Keratinocyte (primary cell): ENCODE measurements around the gene PANK3.

Source experiments
- EZH2 ChIP-seq: IDR thresholded peaks from one replicate; pipeline ENCODE4 v1.6.1; 2012; ENCODE audit warnings: inconsistent platforms, mild to moderate bottlenecking, low read length, moderate library complexity
- TF ChIP-seq, protein P1 (sequence below), 3 experiments: IDR thresholded peaks in 1 of 3; conservative IDR thresholded peaks in 1 of 3; optimal IDR thresholded peaks in 1 of 3; 2 replicates in 2 of 3; 3 replicates in 1 of 3; pipeline versions ENCODE3 to v1.5.1; 2011; ENCODE audit warnings: low read length in 3 of 3, mild to moderate bottlenecking in 3 of 3, moderate library complexity in 2 of 3, control low read depth in 1 of 3, inconsistent platforms in 1 of 3; ENCODE audit not compliant: insufficient read depth in 2 of 3; ENCODE audit errors: extremely low read depth in 1 of 3

GRCh38 chr5:168527756-168528295, 51.3 kb downstream of the PANK3 start:
- TF ChIP-seq, protein P1, sequence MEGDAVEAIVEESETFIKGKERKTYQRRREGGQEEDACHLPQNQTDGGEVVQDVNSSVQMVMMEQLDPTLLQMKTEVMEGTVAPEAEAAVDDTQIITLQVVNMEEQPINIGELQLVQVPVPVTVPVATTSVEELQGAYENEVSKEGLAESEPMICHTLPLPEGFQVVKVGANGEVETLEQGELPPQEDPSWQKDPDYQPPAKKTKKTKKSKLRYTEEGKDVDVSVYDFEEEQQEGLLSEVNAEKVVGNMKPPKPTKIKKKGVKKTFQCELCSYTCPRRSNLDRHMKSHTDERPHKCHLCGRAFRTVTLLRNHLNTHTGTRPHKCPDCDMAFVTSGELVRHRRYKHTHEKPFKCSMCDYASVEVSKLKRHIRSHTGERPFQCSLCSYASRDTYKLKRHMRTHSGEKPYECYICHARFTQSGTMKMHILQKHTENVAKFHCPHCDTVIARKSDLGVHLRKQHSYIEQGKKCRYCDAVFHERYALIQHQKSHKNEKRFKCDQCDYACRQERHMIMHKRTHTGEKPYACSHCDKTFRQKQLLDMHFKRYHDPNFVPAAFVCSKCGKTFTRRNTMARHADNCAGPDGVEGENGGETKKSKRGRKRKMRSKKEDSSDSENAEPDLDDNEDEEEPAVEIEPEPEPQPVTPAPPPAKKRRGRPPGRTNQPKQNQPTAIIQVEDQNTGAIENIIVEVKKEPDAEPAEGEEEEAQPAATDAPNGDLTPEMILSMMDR (optimal IDR thresholded peaks at IDR 0.05 in 1 of 3, IDR thresholded peaks at IDR 0.05 in 1 of 3, conservative IDR thresholded peaks at IDR 0.05 in 1 of 3; ENCODE audit: extremely low read depth in 1 of 3, insufficient read depth in 2 of 3, low read length in 3 of 3), result no peak
- TF ChIP-seq EZH2, result no peak
